Astrocyte of the cerebellum (primary cell): ENCODE results near the gene PITPNM2.

Experiments
- DNase-seq: peaks from one replicate; pipeline ENCODE4 v3.0.0-alpha.2; 2011; ENCODE audit warnings: low read depth
- H3K4me3 ChIP-seq: 2 replicates; pipeline ENCODE4 v1.5.1; 2011; ENCODE audit warnings: mild to moderate bottlenecking, low read depth, low read length, moderate library complexity
- in situ Hi-C: cut with HindIII; loops from 2 replicates; pipeline ENCODE4 v1.10.0; 2017; ENCODE audit warnings: low sequenced_read_pairs
- TF ChIP-seq, protein P1 (sequence below): IDR thresholded peaks from 2 replicates; pipeline ENCODE4 v1.5.1; 2012; ENCODE audit warnings: low read length, low read depth, moderate library complexity, mild to moderate bottlenecking; ENCODE audit errors: missing control alignments

The PITPNM2 gene

DNA sequence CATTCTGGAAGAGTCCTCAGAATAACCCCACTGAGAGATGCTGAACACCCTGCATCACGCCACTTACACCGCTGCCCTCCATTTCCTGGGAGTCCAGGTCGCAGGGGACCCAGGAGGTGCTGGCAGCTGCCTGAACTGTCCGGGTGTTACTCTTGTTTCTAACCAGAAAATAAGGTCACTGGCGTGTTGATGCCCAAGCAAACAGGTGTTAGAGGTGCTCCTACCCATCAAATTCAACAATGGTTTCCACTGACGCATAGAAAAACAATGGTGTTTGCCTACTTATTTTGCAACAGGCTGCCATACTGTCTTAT lies 23.8 kb downstream of the PITPNM2 start:
- TF ChIP-seq, protein P1, sequence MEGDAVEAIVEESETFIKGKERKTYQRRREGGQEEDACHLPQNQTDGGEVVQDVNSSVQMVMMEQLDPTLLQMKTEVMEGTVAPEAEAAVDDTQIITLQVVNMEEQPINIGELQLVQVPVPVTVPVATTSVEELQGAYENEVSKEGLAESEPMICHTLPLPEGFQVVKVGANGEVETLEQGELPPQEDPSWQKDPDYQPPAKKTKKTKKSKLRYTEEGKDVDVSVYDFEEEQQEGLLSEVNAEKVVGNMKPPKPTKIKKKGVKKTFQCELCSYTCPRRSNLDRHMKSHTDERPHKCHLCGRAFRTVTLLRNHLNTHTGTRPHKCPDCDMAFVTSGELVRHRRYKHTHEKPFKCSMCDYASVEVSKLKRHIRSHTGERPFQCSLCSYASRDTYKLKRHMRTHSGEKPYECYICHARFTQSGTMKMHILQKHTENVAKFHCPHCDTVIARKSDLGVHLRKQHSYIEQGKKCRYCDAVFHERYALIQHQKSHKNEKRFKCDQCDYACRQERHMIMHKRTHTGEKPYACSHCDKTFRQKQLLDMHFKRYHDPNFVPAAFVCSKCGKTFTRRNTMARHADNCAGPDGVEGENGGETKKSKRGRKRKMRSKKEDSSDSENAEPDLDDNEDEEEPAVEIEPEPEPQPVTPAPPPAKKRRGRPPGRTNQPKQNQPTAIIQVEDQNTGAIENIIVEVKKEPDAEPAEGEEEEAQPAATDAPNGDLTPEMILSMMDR: no peak
- no peak for DNase-seq
- H3K4me3 ChIP-seq: no peak overlapping the region
- in situ Hi-C loops: no loop called here

DNA sequence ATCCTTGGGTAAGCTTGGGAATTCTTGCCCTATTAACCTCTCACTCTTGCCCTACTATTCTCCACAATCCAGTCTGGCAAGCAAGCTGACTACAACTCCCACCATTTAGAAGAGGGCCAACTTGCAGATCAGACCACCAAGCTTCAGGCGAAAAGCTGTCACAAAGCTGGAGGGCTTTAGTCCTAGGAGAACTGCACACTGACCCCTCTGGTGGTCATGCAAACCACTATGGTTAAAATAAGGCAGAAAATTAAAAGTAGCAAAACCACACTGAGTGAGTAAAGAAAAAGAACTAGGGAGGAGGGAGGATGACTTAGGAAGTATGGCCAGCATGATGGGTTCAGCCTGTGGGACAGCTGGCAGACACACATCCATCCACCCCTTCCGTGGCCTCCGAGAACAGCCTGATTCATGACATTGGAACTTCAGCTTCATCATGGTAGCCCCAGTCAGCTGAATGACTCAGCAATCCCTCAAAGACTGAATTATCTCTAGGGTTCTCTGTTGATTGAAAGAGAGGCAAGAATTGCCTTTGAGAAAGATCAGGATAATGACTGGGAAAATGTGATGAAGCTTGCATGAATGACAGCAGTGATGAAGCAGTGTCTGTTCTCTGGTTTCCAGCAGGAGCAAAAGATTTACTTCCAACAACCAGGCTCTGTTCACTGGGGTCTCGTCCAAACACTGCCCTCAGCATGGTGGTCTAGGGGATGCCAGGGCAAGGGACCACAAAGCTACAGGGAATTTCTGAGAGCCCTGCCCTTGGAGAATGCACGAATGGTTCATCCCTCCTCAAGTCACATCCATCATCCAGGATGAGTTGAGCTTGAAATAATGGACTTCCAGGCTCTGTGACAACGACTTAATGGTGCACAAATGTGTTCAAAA lies 24.4 kb downstream of the PITPNM2 start:
- TF ChIP-seq, protein P1: peak; percentile 61
- peak; percentile 93 for DNase-seq
- in situ Hi-C loops: no loop called here
- H3K4me3 ChIP-seq: no peak overlapping the region

GRCh38 chr12:123122626-123123025 lies 28.3 kb downstream of the PITPNM2 start:
- in situ Hi-C loops: no loop called here
- no peak overlapping the region for H3K4me3 ChIP-seq
- no peak for DNase-seq
- TF ChIP-seq, protein P1: no peak

DNA sequence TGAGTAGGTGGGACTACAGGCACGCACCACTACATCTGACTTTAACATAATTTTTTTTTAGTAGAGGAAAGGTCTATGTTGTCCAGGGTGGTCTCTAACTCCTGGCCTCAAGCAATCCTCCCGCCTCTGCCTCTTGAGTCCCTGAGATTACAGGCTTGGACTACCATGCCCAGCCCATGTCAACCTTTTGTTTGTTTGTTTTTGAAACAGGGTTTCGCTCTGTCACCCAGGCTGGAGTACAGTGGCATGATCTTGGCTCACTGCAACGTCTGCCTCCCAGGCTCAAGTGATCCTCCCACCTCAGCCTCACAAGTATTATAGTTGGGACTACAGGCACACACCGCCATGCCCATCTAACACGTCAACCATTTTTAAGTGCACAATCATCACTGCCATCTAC lies 29.2 kb downstream of the PITPNM2 start:
- TF ChIP-seq, protein P1: no peak
- no peak for DNase-seq
- in situ Hi-C loops: no loop called here
- no peak overlapping the region for H3K4me3 ChIP-seq

DNA sequence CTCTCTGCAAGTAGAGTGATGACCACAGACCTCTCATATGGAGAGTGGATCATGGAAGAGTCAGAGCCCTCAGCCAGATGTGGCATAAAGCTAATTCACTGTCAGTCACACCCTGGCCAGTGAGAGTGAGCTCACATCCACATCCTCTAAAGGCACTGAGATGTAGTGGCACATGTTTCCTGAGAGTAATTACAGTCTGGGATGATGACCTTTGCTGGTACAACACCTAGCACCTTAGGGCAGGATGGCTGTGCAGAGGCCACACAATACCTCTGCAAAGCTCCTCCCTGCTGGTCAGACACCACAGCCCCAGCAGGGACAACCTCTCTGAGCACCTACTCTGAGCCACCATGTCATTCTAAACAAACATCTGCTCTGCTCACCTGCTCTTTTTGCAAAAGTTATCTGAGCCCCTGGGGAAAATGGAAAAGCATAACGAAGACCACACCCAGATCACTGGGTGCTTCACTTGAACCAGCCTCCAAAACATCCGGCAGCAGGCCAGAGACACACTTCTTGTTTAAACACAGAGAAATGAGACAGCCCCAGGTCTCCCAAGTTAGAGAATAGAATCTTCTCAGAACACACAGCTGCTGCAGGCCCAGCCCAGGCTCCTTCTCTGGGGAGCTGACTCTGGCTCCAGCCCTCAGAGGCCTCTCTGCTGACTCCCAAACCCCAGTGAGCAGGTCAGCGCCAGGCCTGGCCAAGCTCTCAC lies 30.3 kb downstream of the PITPNM2 start:
- in situ Hi-C loops: no loop called here
- DNase-seq: no peak
- TF ChIP-seq, protein P1: no peak
- no peak overlapping the region for H3K4me3 ChIP-seq

DNA sequence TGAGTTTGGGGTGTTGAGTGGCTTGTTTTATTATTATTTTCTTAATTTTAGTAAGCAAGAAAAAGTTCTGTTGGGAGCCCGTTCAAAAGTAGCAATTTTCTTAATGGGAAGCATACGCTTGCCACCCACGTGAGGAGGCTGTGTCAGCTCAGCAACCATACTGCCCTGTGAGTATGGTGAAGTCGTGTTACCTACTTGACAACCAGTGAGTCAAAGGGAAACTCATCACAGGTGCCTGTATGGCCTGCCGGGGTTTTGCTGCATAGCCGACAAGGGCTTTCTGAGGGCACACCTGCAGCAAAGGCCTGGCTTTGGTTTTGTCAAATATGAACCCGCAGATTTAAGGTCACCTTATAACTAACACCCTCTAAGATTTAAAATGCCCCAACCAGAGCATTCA lies 31.1 kb downstream of the PITPNM2 start:
- in situ Hi-C loops: no loop called here
- DNase-seq: no peak
- H3K4me3 ChIP-seq: no peak overlapping the region
- TF ChIP-seq, protein P1: no peak
